Gastrocnemius medialis (tissue), 4 donors: ENCODE data around the gene FOXG1. TPM values are rescaled to one million over a fixed set of nuclear protein-coding genes. Genes with fewer than 3 reads are reported as not detected.

Experiments
- ATAC-seq, 2 donors: fragments of 150-250 bp; one replicate each; pipeline ENCODE4 v1.9.1; 2016
- DNase-seq, 2 donors: peaks; one replicate each; pipeline ENCODE4 v3.0.0-alpha.2; 2019
- H3K27ac ChIP-seq, 4 donors: fragments of 200-600 bp; sonication (generic); 1 replicate in 1 of 4; 2 replicates in 3 of 4; pipeline ENCODE4 v1.5.1; 2016 to 2018; ENCODE audit warnings: mild to moderate bottlenecking in 2 of 4, moderate library complexity in 1 of 4
- H3K27me3 ChIP-seq, 3 donors: fragments of 200-600 bp; sonication (generic) in 2 of 3; 1 replicate in 1 of 3; 2 replicates in 2 of 3; pipeline versions ENCODE4 v1.5.1 to v1.6.0; 2016 to 2019; ENCODE audit warnings: mild to moderate bottlenecking in 1 of 3, moderate library complexity in 1 of 3
- H3K36me3 ChIP-seq, 2 donors: fragments of 200-600 bp; sonication (generic) in 1 of 2; one replicate each; pipeline ENCODE4 v1.5.1; 2017 to 2018
- H3K4me1 ChIP-seq, 2 donors: fragments of 200-600 bp; sonication (generic) in 1 of 2; one replicate each; pipeline ENCODE4 v1.5.1; 2016 to 2017; ENCODE audit warnings: mild to moderate bottlenecking in 2 of 2
- H3K4me3 ChIP-seq, 4 donors: fragments of 200-600 bp; sonication (generic) in 3 of 4; 1 replicate in 1 of 4; 2 replicates in 3 of 4; pipeline ENCODE4 v1.5.1; 2016 to 2019; ENCODE audit warnings: mild to moderate bottlenecking in 2 of 4
- H3K9me3 ChIP-seq, 3 donors: fragments of 200-600 bp; sonication (generic) in 2 of 3; 1 replicate in 1 of 3; 2 replicates in 2 of 3; pipeline ENCODE4 v1.5.1; 2016 to 2019
- POLR2A ChIP-seq, 2 donors: fragments of 450-650 bp; IDR thresholded peaks; one replicate each; pipeline ENCODE4 v1.6.1; 2017; ENCODE audit warnings: antibody characterized with exemption in 2 of 2, mild to moderate bottlenecking in 2 of 2, moderate library complexity in 2 of 2
- in situ Hi-C, 4 donors: fragments of 200-750 bp; cut with MboI; loops; one replicate each; pipeline versions ENCODE4 v1.15.0 to v1.8.0; 2017; ENCODE audit warnings: low sequenced_read_pairs in 4 of 4
- intact Hi-C: fragments of 100-400 bp; cut with DNase I; formaldehyde crosslinking; loops from one replicate; pipeline ENCODE4 v1.15.1; 2023; ENCODE audit warnings: low total_unique reads
- total RNA-seq, 4 donors: library from RNA; depleted of rRNA; stranded (reverse); fragments of >200 nt; gene quantifications; one replicate each; pipeline versions ENCODE4 v1.1.0 to v1.2.3, GENCODE V29; 2016
- TF ChIP-seq, protein P1 (sequence below), 5 experiments: fragments of 450-650 bp in 3 of 5; fragments of 200-600 bp in 2 of 5; sonication (generic) in 2 of 5; IDR thresholded peaks in 4 of 5; conservative IDR thresholded peaks in 1 of 5; 1 replicate in 4 of 5; 2 replicates in 1 of 5; pipeline ENCODE4 v1.5.1; 2016 to 2019; ENCODE audit warnings: antibody characterized with exemption in 5 of 5, mild to moderate bottlenecking in 3 of 5, moderate library complexity in 3 of 5

Gene FOXG1
- total RNA-seq, 4 donors from 2014 or later, result not detected

DNA sequence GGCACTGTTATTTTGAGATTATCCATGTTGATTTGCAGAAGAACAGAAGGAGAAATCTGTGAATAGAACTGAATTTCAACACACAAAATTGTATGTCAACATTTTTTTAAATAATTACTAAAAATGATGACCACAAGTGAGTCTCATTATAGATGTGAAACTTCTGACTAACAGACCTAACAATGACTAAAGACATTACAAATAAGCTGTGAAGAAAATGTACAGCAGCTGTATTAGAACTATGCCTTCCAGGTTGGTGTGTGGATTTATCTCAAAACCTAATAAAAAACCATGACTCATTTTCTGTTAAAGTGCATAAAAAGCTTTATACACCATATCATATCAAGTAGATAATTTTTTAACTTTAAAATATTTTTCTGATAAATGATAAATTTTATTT is 22.5 kb upstream of the FOXG1 start:
- ATAC-seq (no peak), DNase-seq (no peak)
- intact Hi-C loops, result no loop called here
- Histone ChIP-seq H3K27ac (no peak overlapping the region), H3K9me3 (no peaks in the 10 kb centered on the region), H3K4me1 (no peaks in the 10 kb centered on the region), H3K4me3 (no peak overlapping the region), H3K36me3 (no peaks in the 10 kb centered on the region), H3K27me3 (no peaks in the 10 kb centered on the region)
- in situ Hi-C loops, result no loop called here
- TF ChIP-seq, protein P1, sequence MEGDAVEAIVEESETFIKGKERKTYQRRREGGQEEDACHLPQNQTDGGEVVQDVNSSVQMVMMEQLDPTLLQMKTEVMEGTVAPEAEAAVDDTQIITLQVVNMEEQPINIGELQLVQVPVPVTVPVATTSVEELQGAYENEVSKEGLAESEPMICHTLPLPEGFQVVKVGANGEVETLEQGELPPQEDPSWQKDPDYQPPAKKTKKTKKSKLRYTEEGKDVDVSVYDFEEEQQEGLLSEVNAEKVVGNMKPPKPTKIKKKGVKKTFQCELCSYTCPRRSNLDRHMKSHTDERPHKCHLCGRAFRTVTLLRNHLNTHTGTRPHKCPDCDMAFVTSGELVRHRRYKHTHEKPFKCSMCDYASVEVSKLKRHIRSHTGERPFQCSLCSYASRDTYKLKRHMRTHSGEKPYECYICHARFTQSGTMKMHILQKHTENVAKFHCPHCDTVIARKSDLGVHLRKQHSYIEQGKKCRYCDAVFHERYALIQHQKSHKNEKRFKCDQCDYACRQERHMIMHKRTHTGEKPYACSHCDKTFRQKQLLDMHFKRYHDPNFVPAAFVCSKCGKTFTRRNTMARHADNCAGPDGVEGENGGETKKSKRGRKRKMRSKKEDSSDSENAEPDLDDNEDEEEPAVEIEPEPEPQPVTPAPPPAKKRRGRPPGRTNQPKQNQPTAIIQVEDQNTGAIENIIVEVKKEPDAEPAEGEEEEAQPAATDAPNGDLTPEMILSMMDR (IDR thresholded peaks at IDR 0.05 in 4 of 5, conservative IDR thresholded peaks at IDR 0.05 in 1 of 5), result no peak
- no peak for TF ChIP-seq POLR2A (IDR thresholded peaks at IDR 0.05)

DNA sequence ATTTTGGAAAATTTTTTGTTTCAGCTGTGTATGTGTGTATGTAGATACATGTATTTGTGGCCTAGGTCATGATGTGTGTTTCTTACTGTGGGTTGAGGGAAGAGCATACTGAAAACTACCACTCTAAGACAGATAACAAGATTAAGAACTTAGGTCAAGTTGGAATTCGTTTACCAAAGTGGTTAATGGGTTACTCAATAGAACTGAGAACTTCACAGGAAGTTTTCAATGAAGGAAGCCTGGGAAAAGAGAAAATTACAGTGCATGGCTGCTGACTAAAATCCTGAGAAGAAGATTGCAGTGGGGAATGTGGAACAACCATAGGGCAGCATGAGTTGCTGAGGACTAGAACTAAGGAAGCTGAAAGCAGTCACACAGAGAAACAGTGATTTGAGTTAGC is 21.4 kb upstream of the FOXG1 start:
- Histone ChIP-seq H3K27ac (no peak overlapping the region), H3K27me3 (no peaks in the 10 kb centered on the region), H3K4me3 (no peak overlapping the region), H3K36me3 (no peaks in the 10 kb centered on the region), H3K9me3 (no peaks in the 10 kb centered on the region), H3K4me1 (no peaks in the 10 kb centered on the region)
- in situ Hi-C loops (no loop called here), intact Hi-C loops (no loop called here)
- no peak for TF ChIP-seq POLR2A (IDR thresholded peaks at IDR 0.05)
- TF ChIP-seq, protein P1 (IDR thresholded peaks at IDR 0.05 in 4 of 5, conservative IDR thresholded peaks at IDR 0.05 in 1 of 5), result no peak
- ATAC-seq, result no peak
- DNase-seq, result no peak

DNA sequence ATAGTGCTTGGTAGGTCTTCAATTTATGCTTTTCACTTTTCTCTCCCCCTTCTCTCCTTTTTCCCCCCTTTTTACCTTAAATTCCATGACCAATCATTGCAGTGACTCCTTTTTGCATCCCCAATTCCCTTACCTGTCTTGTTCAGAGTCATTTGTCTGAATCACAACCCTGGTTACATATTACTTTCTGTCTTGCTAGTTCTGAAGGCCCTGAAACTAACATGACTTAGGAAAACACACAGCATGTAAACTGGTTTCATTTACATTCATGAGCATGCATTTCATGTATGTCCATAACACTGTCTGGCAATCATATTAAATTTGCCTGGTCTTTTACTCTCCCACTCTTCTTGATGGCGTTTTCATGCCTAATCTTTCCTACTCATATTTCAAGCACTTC is 20.3 kb upstream of the FOXG1 start:
- peaks cover 0 to 4% (median 0%) of the 10 kb centered on the region in 3 donors for H3K27me3 ChIP-seq
- ATAC-seq (no peak), DNase-seq (no peak)
- in situ Hi-C loops (no loop called here), intact Hi-C loops (no loop called here)
- H3K27ac ChIP-seq, result no peak overlapping the region
- H3K4me3 ChIP-seq, result no peak overlapping the region
- no peaks in the 10 kb centered on the region for H3K4me1 ChIP-seq
- no peak for TF ChIP-seq POLR2A (IDR thresholded peaks at IDR 0.05)
- TF ChIP-seq, protein P1 (IDR thresholded peaks at IDR 0.05 in 4 of 5, conservative IDR thresholded peaks at IDR 0.05 in 1 of 5), result no peak
- no peaks in the 10 kb centered on the region for H3K9me3 ChIP-seq
- H3K36me3 ChIP-seq, result no peaks in the 10 kb centered on the region

DNA sequence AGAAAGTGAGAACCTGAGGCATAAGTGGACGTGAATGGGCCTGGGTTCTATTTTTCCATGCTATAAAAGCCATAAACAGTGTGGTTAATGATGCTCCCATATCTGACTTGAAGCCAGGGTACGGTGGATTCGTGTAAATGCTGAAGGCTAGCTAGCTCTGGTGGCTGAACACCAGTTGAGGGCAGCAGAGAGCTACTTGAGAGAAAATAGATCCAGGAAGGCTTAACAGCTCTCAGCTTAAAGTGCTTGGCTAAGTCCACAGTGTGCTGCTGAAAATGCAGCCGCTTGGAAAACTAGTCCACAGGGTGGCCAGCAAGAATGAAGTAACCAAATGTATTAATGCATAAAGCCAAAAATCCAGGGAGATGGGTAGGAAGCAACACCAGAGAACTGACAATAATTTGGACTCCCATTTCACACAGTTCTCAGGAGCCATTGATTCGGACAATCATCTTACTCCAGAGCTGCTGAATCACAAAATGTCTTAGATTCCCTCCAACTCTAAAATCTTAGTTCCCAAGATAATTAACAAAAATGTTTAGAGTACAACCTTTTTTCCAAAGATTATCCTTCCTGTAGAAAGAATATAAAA is 15.0 kb upstream of the FOXG1 start:
- in situ Hi-C loops, result loop anchor here in 2 of 4 donors (25.0 kb wide), 2 partner anchors 786 to 1461 kb away; no protein-coding TSS in a partner anchor
- Histone ChIP-seq H3K9me3 (no peaks in the 10 kb centered on the region), H3K4me3 (no peak overlapping the region), H3K27me3 (peaks cover 22 to 31% (median 24%) of the 10 kb centered on the region in 3 donors), H3K27ac (no peak overlapping the region), H3K4me1 (no peaks in the 10 kb centered on the region), H3K36me3 (no peaks in the 10 kb centered on the region)
- intact Hi-C loops, result loop anchor here (5.0 kb wide), 1 partner anchor 1461 kb away; no protein-coding TSS in a partner anchor
- TF ChIP-seq, protein P1 (IDR thresholded peaks at IDR 0.05 in 4 of 5, conservative IDR thresholded peaks at IDR 0.05 in 1 of 5), result no peak
- TF ChIP-seq POLR2A (IDR thresholded peaks at IDR 0.05), result no peak
- DNase-seq (no peak), ATAC-seq (no peak)
